HS-27A (cell line): ENCODE measurements around the gene SNX32.

Source experiments
- DNase-seq: peaks from one replicate; pipeline ENCODE4 v3.0.0-alpha.2; 2012; ENCODE audit warnings: low read depth, missing footprints

SNX32 gene

DNA sequence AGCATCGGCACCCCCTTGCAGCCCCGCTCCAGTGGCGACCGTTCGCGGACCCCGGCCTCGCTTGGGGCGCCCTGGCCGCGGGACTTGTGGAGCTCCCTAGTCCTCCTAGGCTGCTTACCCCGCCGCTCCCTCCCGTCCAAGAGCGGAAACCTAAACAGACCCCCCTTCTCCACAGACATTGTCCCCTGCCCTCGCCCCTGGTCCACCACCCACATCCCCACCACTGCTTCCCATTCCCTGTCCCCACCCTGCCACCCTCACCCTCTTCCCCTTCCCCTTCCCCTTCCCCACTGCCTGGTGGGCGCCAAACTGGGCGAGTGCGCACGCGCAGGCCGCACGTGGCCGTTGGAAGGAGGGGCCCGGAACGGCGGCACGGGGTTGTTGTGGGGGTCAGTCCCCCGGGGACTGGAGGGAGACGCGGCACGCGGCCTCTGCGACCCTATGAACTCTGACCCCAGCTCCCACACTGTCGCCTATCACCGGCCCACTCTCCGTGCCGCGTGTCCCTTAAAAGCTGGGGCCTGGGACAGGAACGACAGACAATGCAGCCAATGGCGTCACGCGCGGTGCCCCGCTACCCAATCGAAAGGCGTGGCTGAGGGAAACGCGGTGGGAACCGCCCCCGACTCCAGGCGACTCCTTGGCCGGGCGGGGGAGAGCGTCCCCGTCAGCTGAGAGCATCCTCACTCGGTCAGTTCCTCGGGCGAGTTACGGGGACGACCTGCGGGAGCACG lies at the start of gene SNX32:
TSS of gene SNX32 (plus strand) at position 667 of the 734 bp plus-strand sequence. CDS start 103 bp downstream, outside the sequence.
- DNase-seq, result peak; percentile 90

DNA sequence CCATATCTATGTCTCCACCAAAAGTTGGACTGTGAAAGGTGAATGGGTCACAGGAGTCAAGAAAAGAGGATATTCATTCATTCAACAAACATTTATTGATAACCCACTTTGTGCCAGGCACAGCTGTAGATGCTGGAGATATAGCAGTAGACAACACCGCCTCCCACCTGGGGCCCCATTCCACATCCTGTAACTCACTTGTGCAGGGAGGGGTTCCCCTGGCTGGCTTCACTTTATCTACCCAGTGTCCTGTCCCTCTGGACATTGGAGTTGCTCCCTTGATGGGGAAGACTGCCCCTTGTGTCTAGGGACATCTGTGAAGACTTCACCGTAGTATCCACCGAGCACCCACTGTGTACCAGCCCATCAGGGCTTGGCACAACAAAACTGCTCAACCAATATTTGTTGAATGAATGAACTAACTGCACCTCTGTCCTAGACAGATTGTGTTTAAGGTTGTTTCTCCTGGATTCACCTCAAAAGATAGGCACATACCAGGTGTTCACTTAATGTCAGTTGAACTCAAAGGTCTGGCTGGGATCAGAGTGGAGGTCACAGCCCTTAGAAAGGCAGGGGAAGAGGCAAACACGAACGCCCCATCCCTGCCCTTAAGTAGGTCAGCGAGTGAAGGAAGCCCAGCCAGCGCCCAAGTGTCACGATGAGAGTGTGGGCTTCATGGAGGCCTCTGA lies 48.3 kb upstream of the SNX32 start:
- no peak for DNase-seq

DNA sequence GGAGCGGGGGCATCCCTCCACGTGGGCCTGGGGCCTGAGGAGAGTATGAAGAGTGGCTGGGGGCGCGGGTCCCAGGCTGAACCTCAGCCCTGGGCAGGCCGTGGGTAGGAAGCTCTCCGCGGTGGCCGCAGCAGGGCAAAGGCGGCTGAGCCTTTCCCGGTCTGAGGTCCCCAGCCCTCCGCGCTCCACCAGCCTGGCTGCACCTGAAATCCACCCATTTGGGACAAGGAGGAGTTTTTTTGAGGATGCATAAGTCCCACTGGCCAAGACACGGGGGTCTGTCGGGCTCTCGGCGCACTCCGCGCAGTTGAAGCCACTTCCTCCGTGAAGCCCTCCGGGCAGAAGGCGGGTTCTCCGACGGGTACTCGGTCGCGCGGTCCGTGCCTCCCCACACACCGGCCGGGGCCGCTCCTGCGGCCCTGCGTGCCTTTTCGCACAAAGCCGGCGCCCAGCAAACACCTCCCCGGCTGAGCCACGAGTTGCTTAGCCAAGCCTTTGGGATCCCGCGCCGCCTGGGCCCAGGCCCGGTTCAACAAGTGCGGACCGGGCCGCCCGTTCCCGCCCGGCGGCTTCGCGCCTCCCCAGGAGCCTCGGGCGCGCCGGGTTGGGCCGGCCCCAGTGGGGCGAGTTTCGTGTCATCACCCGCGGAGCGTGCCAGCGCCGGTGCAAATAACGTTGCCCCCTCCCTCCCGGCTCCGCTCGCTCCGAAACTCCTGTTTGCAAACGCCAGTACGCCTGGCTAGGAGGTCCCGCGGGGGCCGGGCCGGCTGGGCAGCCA lies 47.6 kb upstream of the SNX32 start:
- no peak for DNase-seq

DNA sequence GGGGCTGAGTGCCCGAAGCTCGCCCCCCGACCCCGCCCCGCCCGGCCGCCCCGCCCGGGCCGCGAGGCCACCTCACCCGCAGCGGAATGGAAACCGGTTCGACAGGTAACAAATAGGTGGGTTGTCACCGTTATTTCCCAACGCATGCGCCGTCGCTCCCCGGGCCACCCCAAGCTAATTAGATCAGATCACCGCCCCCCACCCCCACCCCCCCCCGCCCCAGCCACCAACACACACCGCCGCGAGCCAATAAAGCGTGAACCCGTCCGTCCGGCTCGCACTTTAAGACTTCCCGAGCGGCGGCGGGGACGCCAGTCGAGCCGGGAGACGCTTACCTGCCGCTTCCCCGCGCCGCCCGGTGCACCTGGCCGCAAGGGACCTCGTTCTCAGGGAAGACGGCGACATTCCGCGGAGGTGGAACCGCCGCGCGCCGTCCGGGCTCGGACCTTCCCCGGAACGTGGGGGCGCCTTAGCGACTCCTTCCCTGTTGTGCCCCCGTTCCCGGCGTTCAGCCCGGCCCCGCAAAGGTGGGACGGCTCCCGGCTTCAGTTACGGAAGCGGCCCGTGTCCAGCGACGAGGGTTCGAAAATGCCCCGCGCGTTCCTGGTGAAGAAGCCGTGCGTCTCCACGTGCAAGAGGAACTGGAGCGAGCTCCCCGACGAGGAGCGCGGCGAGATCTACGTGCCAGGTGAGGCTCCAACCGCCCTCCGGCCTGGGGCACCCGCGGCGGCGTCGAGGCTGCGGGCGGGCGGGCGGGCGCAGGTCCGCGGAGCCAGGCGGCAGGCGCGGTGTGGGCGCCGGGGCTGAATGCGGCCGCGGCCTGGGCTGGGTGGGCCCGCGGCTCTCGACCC lies 46.8 kb upstream of the SNX32 start, which contains the start of gene OVOL1:
TSS of gene OVOL1 (plus strand) at position 278 of the 851 bp plus-strand sequence. CDS start at position 589, 311 bp downstream.
- no peak for DNase-seq

DNA sequence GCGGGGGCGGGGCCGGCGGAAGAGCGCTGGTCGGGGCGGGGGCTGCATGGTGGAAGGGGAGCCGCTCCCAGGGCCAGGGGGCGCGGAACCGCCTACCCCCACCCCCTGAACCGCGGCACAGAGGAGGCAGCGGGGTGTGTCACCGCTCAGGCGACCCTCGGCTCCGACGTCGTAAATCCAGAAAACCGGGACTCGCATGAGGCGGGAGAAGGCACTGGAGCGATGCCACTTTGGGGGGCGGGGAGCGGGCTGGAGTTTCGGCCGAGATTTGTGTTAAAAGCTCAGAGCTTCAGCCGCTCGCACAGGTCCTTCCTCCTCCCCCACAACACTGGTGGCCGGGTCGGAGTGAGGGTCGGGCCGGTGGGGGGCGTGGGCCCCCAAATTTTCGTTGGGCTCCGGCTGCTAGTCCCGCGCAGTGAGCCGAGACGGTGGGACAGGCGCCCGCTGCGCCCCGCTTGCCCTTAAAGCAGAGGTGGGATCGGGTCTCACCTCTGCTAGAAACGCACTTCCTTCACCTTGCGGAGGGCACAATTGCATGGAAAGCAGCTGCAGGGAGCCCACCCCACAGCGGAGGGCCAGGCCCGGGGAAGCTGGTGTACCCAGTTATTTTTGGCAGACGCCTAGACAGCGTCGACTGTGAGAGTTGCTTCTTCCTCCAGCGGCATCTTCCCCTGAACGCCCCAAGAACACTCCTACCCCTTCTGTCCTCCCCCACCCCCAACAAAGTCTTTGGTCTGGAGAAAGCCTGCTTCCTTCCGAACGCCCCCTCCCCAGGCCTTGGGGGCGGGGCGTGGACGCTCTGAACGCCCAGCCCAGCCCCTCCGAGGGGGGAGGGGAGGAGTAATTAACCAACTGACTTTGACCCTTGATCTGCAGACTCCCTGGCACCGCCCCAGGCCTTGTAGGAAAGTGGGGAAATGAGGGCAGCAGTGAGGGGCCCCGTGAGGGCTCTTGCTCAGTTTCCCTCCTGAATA lies 45.8 kb upstream of the SNX32 start:
- DNase-seq, result no peak

DNA sequence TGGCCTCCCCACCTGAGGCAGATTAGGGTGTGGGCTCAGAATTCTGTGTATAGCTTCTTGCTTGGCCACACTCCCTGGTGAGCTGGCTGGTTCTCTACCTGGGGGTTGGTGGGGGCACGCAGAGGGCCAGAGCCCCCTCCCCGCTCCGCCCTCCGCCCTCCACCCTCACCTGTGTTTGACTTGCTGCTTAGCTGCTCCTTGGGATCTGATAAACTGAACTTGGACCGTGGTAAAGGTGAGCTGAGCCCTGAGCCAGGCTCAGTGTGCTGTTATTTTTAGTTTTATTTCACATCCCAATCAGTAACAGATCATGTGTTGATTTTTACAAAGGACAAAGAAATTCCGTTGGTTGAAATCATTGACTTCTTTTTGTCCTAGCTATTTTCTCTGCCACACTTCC lies 44.9 kb upstream of the SNX32 start:
- DNase-seq, result no peak

DNA sequence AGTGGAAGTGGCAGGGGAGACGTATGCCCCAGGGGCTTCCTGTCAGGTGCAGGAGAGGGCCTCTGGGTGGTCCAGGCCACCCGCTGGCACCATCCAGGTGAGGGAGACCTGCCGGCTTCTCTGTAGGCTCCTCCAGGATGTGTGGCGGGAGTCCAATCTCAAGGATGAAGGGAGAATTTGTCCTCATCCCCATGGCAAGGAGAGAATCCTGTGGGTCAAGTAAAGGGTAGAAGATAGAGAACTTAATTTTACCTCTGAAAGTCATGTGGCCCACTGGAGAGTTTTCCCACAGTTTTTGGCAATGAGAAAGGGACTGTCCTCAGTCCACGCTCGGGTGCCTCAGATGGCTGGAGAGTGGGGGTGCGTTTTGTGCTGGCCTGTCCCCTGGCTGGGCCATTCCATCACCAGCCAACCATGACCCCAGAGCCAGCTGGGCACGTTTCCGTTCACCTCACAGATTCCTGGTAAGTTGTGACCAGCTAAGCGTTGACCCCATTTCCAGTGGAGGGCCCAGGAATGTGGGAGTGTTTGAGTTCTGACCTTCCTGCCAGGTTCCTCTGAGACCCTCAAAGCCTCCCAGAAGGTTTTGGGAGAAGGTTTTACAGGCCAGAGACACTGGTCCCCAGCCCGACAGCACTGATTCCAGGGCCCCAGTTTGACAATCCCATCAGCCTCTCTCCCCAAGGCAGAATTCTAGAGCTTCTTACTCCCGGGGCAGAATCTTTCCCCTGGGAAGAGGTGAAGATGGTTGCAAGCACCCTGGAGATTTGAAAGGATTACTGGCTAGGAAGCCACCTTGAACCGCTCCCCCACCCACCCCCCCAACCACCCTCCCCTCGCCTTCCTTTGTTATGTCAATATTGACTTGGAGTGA lies 44.3 kb upstream of the SNX32 start:
- DNase-seq, result no peak

DNA sequence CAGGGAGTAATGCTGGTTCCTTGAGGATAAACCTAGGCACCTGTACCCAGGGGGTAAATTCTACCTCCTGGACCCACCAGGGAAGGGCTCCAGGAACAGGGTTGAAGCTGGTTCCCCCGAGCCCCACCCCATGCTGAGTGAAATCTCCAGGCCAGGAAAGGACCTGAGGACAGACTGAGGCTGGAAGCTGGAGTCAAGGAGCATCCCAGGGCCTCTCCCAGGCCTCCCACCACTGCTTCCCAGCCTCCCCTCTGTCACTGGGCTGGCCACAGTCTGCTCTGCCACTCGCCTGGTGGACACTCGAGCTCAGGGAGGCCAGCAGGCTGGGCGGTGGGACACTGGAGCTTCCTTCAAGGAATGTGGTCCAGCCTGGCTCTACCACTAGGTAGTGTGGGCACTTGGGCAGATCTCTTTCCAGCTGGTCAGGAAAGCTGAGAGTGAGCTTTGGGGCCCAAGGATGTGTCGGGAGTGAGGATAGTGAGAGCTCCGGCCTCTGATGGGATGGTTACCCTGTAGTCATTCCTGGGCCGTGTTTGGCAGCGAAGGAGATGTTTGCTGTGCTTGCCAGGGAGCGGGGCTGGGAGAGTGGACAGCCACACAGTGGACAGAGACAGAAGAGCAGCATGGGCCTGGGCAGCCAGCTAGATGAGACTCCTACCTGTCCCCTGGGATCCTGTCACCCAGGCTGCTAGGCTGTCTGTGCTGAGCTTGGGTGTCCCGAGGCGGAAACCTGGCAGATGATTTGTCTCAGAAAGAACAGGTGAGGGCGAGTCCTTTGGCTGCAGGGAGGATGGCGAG lies 43.5 kb upstream of the SNX32 start:
- no peak for DNase-seq

DNA sequence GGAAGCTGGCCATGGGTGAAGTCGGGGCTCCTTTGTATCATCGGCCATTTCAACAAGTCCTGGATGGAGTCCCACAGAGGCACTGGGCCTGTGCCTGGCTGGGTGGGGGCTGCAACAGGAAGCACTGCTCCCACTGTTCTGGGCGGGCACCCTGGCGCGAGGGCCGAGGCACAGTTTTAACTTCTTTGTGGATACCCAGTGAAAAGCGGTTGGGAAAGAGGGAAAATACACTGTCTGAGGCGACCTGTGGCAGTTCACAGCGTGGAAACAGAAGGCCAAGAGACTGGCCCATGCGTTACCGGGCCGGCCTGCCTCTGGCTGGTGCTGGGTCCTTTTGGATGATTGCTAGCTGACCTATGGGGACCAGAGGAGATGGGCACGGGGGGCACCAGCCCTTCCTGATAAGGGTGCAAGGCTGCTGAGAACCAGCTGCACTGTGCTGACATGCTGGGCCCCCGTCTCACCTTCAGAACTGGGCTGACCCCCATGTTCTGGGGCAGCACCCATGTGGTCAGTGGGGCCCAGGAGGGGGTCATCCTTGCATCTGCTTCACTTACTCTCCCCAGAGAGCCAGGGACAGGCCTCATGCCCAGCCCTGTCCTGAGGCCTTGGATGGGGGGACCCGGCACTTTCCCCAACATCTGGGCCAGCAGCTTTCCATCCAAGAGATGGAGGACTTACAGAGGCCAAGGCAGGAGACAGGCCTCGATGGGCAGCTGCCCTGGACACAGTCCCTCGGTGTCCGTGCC lies 42.7 kb upstream of the SNX32 start:
- no peak for DNase-seq

DNA sequence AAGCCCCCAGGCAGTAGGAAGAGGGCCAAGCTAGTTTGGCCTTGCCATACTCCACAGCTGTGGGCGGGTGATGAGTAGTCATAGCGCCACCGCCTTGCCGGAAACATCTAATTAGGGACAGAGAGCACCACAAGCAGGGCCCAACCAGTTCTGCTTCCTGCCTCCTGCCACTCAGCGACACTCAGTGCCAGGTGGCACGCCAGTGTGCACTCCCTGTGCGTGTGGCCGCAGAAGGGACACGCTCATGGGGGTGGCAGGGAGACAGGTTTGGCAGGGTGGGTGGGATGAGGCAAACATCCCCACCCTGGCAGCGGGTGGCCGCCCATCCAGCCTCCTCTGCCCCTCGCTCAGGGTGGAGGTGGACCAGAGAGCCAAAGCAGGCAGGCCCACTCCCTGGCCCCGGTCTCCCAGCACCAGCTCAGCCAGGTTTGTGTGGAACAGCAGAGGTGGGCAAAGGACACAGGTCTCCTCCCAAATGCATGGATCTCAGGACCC lies 42.0 kb upstream of the SNX32 start:
- DNase-seq, result no peak

DNA sequence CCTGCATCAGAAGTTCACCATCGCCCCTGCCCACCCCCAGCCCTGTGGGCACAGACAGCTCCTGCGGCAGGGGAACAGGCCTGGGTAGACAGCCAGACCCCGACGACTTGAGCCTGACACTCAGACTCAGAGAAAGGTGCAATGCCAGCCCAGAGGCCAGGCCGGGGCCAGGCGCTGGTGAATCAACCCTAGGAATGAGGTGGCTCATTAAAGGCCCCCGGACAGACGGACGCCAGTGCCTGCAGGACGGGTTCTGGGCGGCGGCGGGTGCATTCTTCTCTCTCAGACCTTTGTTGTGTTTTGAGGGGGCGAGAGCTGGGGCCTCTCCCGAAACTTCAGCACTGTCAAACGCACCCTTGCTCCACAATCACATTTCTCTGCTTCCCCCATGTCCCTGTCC lies 41.3 kb upstream of the SNX32 start:
- DNase-seq, result no peak

DNA sequence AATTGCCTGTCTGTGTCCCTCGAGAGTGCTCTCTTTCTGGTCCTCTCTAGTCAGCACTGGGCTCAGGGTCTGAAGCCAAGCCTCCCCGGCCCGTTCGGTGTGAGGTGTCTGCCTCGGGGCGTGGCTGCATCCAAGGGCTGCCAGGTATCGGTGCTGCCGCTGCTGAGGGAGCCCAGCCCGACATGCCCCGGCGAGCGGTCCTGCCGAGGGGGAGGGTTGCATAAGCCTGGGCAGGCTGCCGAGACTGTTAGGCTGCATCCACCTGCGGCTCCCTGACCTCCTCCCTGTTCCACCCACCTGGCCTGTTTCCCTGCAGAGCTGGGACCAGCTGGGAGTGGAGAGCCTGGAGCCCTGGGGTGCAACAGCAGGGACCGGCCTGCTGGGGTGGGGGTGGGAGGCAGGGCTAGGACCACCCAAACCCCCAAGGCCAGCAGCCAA lies 40.6 kb upstream of the SNX32 start:
- no peak for DNase-seq

DNA sequence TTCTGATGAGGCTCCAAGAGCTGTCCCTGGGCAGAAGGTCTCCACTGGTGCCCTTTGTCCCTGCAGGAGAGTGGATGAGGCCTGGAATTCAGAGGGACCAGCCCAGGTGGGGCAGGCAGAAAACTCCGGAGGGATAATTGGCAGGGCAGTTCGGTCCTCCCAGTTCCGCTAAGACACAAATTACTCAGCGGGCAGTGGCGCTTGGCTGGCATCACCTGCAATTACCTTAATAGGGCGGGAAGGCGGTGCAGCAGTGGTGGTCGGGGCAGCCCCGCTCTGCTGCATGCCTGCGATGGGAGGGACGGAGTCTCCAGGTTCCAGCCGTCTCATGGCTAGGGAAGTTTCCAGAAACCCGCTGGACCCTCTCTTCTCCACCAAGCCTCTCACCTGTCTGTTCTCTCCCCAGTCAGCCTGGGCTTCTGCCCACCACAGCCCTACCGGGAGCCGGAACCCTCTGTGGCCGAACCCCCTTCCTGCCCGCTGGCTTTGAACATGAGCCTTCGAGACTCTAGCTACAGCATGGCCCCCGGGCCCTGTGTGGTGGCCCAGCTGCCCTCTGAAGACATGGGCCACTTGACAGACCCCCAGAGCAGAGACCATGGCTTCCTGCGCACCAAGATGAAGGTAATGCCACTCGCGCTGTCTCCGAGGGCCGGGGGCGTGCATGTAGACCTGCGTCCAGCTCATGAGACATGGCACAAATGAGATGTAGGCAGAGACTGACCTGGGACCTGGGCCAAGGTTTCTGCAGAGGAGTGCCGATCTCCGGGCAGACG lies 40.0 kb upstream of the SNX32 start:
- DNase-seq, result no peak

DNA sequence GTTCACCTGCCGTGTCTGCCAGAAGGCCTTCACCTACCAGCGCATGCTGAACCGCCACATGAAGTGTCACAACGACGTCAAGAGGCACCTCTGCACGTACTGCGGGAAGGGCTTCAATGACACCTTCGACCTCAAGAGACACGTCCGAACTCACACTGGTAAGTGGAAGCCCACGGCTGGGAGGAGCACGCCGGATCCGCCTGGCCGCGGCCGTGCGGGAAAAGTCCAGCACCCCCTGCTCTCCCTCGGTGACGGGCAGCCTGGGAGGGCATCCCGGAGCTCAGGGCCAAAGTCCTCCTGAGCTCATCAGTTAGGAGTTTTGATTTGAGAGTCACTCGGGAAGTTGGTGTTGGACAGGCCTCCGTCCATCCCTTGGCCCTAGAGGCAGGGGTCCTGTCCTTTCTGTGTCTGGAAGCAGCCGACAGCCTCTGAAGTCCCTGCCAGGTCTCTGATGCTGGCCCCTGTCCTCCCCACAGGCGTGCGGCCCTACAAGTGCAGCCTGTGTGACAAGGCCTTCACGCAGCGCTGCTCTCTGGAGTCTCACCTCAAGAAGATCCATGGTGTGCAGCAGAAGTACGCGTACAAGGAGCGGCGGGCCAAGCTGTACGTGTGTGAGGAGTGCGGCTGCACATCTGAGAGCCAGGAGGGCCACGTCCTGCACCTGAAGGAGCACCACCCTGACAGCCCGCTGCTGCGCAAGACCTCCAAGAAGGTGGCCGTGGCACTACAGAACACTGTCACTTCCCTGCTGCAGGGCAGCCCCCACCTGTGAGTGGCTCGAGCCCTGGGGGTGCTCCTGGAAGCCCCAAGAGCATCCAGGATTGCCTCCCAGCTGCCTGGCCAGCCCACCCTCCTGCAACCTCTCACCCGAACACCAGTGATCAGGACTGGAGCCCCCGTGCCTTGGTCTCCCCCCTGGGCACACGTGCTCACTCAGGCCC lies 38.9 kb upstream of the SNX32 start:
- no peak for DNase-seq

DNA sequence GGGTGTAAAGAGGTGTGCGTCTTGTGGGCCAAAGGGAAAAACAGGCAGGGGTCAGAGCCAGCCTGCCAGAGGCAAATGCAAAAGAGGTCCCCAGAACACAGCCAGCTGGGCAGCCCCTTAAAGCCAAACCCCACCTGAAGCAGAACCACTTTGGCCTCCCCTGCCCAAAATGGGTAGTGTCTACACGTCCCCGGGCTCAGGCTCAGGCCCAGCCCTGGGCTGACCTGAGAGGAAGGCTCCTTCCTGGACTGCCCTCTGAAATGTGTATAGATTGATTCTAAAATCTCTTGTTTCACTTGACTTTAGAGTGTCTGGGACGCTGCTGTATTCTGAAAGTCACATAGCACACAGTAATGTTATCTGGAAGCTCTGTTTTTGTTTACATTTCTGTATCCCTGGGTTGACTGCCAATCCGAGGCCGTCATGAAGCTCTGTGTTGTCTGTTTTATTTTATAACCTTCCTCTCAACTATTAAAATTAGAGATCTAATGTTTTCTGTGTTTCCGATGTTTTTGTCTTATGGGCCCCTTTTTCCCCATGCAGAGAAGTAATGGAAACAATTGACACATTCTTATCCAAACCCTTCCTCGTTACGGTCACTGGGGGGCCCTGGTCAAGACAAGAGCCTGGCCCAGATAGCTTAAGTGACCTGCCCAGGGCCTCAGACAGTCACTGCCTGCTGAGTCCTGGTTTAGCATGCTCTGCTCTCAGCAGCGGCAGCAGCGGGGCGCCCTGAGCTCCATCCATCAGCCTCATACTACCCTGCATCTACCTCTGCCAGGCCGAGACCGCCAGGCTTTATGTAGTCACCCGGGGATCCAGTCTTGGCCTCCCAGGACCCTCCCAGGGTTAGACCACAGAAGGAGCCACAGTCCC lies 36.8 kb upstream of the SNX32 start:
- DNase-seq, result no peak
